Glutamatergic neuron (in vitro differentiated cells): ENCODE data around the gene MMP13. TPM values are rescaled to one million over a fixed set of nuclear protein-coding genes. Genes with fewer than 3 reads are reported as not detected.
A peak's percentile ranks its signal among the peaks of the same experiment; 100 is the strongest.

Experiments
- DNase-seq: peaks from one replicate; pipeline ENCODE4 v3.0.0; 2022
- H3K27ac Mint-ChIP-seq: one replicate; pipeline ENCODE4 v1.8.0; 2020; ENCODE audit warnings: mild to moderate bottlenecking, mixed read lengths, inconsistent platforms; ENCODE audit not compliant: unreplicated experiment
- H3K27me3 Mint-ChIP-seq: one replicate; pipeline ENCODE4 v1.8.0; 2020; ENCODE audit warnings: mild to moderate bottlenecking, moderate library complexity, mixed read lengths, inconsistent platforms; ENCODE audit not compliant: unreplicated experiment
- H3K36me3 Mint-ChIP-seq: one replicate; pipeline ENCODE4 v1.8.0; 2020; ENCODE audit warnings: mild to moderate bottlenecking, mixed read lengths, inconsistent platforms; ENCODE audit not compliant: unreplicated experiment
- H3K4me1 Mint-ChIP-seq: one replicate; pipeline ENCODE4 v1.8.0; 2020; ENCODE audit warnings: mild to moderate bottlenecking, low read depth, mixed read lengths, inconsistent platforms; ENCODE audit not compliant: unreplicated experiment
- H3K4me3 Mint-ChIP-seq: one replicate; pipeline ENCODE4 v1.8.0; 2020; ENCODE audit warnings: mild to moderate bottlenecking, mixed read lengths, inconsistent platforms; ENCODE audit not compliant: unreplicated experiment
- H3K9me3 Mint-ChIP-seq: one replicate; pipeline ENCODE4 v1.8.0; 2020; ENCODE audit warnings: mild to moderate bottlenecking, moderate library complexity, mixed read lengths, inconsistent platforms; ENCODE audit not compliant: unreplicated experiment
- CTCF ChIP-seq: fragments of 200-600 bp; sonication (generic); IDR thresholded peaks from one replicate; pipeline ENCODE4 v1.5.0; 2021; ENCODE audit not compliant: partially characterized antibody, unreplicated experiment
- total RNA-seq: library from RNA; stranded (reverse); fragmentation: NEBNext Ultra II Directional; extraction: Animal tissue kit (Norgen Biotek cat#: 25700); gene quantifications from one replicate; pipeline ENCODE4 v1.2.1, GENCODE V29; 2021; ENCODE audit not compliant: unreplicated experiment

Gene MMP13
- total RNA-seq, 1 donor from 2014 or later, result not detected

DNA sequence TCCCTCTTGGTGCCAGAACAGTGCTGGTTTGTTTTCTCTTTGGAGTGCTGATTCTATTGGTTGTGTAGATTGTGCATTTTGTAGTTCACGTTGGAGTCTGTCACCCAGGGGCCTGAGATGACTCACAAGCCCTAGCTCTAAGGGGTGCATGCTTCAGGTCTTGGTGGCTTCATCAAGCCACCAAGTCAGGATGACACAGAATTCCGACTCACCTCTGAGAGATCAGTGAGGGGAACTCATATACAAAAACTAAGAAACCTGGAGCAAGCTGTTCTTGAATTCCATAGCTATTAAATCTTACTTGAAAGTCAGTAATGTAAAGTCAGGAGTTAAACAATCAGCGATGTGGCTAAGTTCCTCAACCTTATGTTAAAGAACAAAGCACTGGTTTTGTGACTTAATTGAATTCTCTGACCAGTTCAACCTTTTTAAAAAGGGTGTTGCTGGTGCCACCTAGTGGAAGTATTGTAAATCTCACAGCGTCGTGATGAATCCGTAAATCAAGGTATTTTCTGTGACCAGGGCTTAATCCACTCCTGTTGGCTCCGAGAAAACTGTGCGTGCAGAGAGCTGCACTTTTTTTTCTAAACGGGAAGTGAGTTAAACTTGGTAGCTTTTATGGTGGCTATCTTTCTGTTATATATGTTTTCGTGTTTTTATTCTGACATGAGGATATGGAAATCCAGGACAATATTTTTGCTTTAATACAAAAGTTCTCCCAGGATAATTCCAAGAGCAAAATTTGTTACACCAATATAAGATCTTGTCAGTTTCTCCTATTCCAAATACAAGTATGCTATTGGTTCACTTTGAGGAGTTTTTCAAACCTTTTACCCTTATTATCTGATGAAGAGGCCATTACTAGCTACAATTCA, 14.6 kb downstream of the MMP13 start:
- peak; percentile 92 for TF ChIP-seq CTCF
- no peaks in the 10 kb centered on the region for H3K27me3 Mint-ChIP-seq

GRCh38 chr11:102936864-102937509, 18.5 kb downstream of the MMP13 start:
- no peak for TF ChIP-seq CTCF

More for the DNA sequence above, 14.6 kb downstream of the MMP13 start:
- no peak for DNase-seq
- no peak overlapping the region for H3K4me3 Mint-ChIP-seq
- no peaks in the 10 kb centered on the region for H3K4me1 Mint-ChIP-seq
- no peak overlapping the region for H3K27ac Mint-ChIP-seq
- no peaks in the 10 kb centered on the region for H3K9me3 Mint-ChIP-seq
- H3K36me3 Mint-ChIP-seq, result no peaks in the 10 kb centered on the region

GRCh38 chr11:102935514-102935913, 20.0 kb downstream of the MMP13 start:
- Mint-ChIP-seq H3K4me1 (no peaks in the 10 kb centered on the region), H3K36me3 (no peaks in the 10 kb centered on the region), H3K27me3 (no peaks in the 10 kb centered on the region), H3K27ac (no peak overlapping the region), H3K9me3 (no peaks in the 10 kb centered on the region), H3K4me3 (no peak overlapping the region)
- TF ChIP-seq CTCF, result peak; percentile 10
- no peak for DNase-seq

More at GRCh38 chr11:102936864-102937509, 18.5 kb downstream of the MMP13 start:
- Mint-ChIP-seq H3K27me3 (no peaks in the 10 kb centered on the region), H3K36me3 (no peaks in the 10 kb centered on the region), H3K9me3 (no peaks in the 10 kb centered on the region), H3K4me3 (no peak overlapping the region), H3K27ac (no peak overlapping the region), H3K4me1 (no peaks in the 10 kb centered on the region)
- no peak for DNase-seq

DNA sequence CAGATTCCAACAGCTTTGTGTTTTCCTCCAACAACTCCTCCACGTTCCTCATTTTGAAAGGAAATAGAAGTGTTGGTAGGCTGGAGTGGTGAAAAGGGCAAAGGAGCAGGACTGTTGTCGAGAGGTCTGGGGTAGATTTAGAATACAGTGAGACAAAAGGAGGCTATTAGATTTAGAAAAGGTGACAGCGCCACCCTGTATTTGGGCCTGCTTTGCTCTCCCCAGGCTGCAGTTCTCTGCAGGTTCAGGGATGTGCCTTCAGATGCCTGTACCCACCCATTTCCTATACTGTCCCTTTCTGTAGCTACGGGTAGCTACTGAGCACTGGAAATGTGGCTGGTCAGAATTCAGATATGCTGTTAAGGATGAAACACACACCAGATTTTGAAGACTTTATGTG, 20.8 kb downstream of the MMP13 start:
- H3K4me1 Mint-ChIP-seq, result no peaks in the 10 kb centered on the region
- H3K4me3 Mint-ChIP-seq, result no peak overlapping the region
- H3K27ac Mint-ChIP-seq, result no peak overlapping the region
- no peaks in the 10 kb centered on the region for H3K9me3 Mint-ChIP-seq
- no peak for DNase-seq
- H3K36me3 Mint-ChIP-seq, result no peaks in the 10 kb centered on the region
- H3K27me3 Mint-ChIP-seq, result no peaks in the 10 kb centered on the region
- no peak for TF ChIP-seq CTCF

DNA sequence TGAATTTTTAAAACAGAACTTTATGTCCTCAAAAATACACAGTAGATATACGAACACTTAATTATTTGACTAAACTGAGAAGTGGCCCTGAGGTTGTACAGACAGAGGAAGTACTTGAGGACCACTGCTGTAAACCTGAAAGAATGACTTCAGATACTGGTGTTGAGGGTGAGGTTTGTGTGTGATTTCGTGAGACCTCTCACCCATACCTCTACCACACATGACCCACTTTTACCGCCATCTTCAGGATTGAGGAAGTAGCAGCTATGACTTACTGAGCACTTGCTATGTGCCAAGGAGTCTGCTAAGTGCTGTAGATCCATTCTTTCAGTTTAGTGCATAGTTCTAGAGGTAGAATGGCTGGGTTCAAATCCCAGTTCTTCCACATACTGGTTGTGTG, 21.9 kb downstream of the MMP13 start:
- H3K9me3 Mint-ChIP-seq, result no peaks in the 10 kb centered on the region
- H3K4me1 Mint-ChIP-seq, result no peaks in the 10 kb centered on the region
- no peaks in the 10 kb centered on the region for H3K27me3 Mint-ChIP-seq
- DNase-seq, result no peak
- no peaks in the 10 kb centered on the region for H3K36me3 Mint-ChIP-seq
- H3K27ac Mint-ChIP-seq, result no peak overlapping the region
- no peak overlapping the region for H3K4me3 Mint-ChIP-seq
- no peak for TF ChIP-seq CTCF
